ENCODE results near the gene COX15.

- no peak for TF ChIP-seq CTCF (IDR thresholded peaks at IDR 0.05)
- TF ChIP-seq POLR2AphosphoS5 (IDR thresholded peaks at IDR 0.05) = no peak
These were observed 46.3 kb downstream of the COX15 start for GRCh38 chr10:99685597-99685967.
